Retinal pigment epithelial cell (primary cell): Measurements from ENCODE around the gene PEX5L.

Experiments used
- DNase-seq: peaks from one replicate; pipeline ENCODE4 v3.0.0-alpha.2; 2010; ENCODE audit warnings: low read depth
- H3K4me3 ChIP-seq: 2 replicates; pipeline ENCODE4 v1.5.1; 2011; ENCODE audit warnings: mild to moderate bottlenecking, low read length, control low read depth, moderate library complexity
- CTCF ChIP-seq: conservative IDR thresholded peaks from 2 replicates; pipeline ENCODE4 v1.5.1; 2011; ENCODE audit warnings: low read depth, low read length, control low read depth, inconsistent platforms

Gene PEX5L

GRCh38 chr3:180048840-180049239 is 12.1 kb upstream of the PEX5L start:
- no peak overlapping the region for H3K4me3 ChIP-seq
- DNase-seq = peak; percentile 54
- TF ChIP-seq CTCF = no peak

GRCh38 chr3:180048103-180048502 is 11.4 kb upstream of the PEX5L start:
- no peak for DNase-seq
- no peak overlapping the region for H3K4me3 ChIP-seq
- TF ChIP-seq CTCF = no peak

GRCh38 chr3:180040966-180041365 is 4.2 kb upstream of the PEX5L start:
- no peak for TF ChIP-seq CTCF
- no peak for DNase-seq

GRCh38 chr3:180036092-180036670 is 556 bp downstream of the PEX5L start:
- no peak for TF ChIP-seq CTCF
- peak overlapping the region; percentile 51 for H3K4me3 ChIP-seq
- DNase-seq = no peak

More at GRCh38 chr3:180040966-180041365, 4.2 kb upstream of the PEX5L start:
- H3K4me3 ChIP-seq = no peak overlapping the region

GRCh38 chr3:180026997-180027396 is 9.7 kb downstream of the PEX5L start:
- TF ChIP-seq CTCF = no peak
- H3K4me3 ChIP-seq = no peak overlapping the region
- DNase-seq = no peak

GRCh38 chr3:180018543-180018942 is 18.2 kb downstream of the PEX5L start:
- DNase-seq = no peak
- no peak for TF ChIP-seq CTCF
- no peak overlapping the region for H3K4me3 ChIP-seq

- no peak for TF ChIP-seq CTCF
- DNase-seq = peak; percentile 5
- no peak overlapping the region for H3K4me3 ChIP-seq
Observed at GRCh38 chr3:180017846-180018245, 18.9 kb downstream of the PEX5L start.
